ENCODE results near the gene HIPK2. TPM values are rescaled to one million over a fixed set of nuclear protein-coding genes. Genes with fewer than 3 reads are reported as not detected.

HIPK2 gene
- total RNA-seq, 1 donor from 2014 or later = 23.5 TPM

- DNase-seq (ENCODE audit: low read depth) = peak; percentile 68
Measured at GRCh38 chr7:139753081-139753692, 24.6 kb downstream of the HIPK2 start.

- peak; percentile 50 for DNase-seq (ENCODE audit: low read depth)
Measured at GRCh38 chr7:139752604-139753003, 25.2 kb downstream of the HIPK2 start.

GRCh38 chr7:139752148-139752547 lies 25.6 kb downstream of the HIPK2 start:
- DNase-seq (ENCODE audit: low read depth) = no peak

- no peak for DNase-seq (ENCODE audit: low read depth)
Measured at GRCh38 chr7:139750459-139751095, 27.2 kb downstream of the HIPK2 start.

- DNase-seq (ENCODE audit: low read depth) = no peak
Measured at GRCh38 chr7:139749545-139749944, 28.3 kb downstream of the HIPK2 start.

- no peak for DNase-seq (ENCODE audit: low read depth)
Measured at GRCh38 chr7:139748941-139749340, 28.9 kb downstream of the HIPK2 start.

GRCh38 chr7:139748373-139748765 lies 29.4 kb downstream of the HIPK2 start:
- no peak for DNase-seq (ENCODE audit: low read depth)

GRCh38 chr7:139747662-139748372 lies 30.0 kb downstream of the HIPK2 start:
- DNase-seq (ENCODE audit: low read depth) = no peak

GRCh38 chr7:139746652-139747051 lies 31.1 kb downstream of the HIPK2 start:
- no peak for DNase-seq (ENCODE audit: low read depth)

- DNase-seq (ENCODE audit: low read depth) = no peak
Measured at GRCh38 chr7:139745678-139746143, 32.1 kb downstream of the HIPK2 start.

- DNase-seq (ENCODE audit: low read depth) = no peak
Measured at GRCh38 chr7:139744768-139745677, 32.8 kb downstream of the HIPK2 start.

- no peak for DNase-seq (ENCODE audit: low read depth)
Measured at GRCh38 chr7:139743967-139744767, 33.6 kb downstream of the HIPK2 start.

GRCh38 chr7:139743267-139743966 lies 34.4 kb downstream of the HIPK2 start:
- DNase-seq (ENCODE audit: low read depth) = no peak

GRCh38 chr7:139741789-139742344 lies 35.9 kb downstream of the HIPK2 start:
- no peak for DNase-seq (ENCODE audit: low read depth)

- DNase-seq (ENCODE audit: low read depth) = no peak
Measured at GRCh38 chr7:139741239-139741638, 36.6 kb downstream of the HIPK2 start.

- DNase-seq (ENCODE audit: low read depth) = no peak
Measured at GRCh38 chr7:139739863-139740597, 37.8 kb downstream of the HIPK2 start.

GRCh38 chr7:139738772-139739171 lies 39.0 kb downstream of the HIPK2 start:
- no peak for DNase-seq (ENCODE audit: low read depth)

GRCh38 chr7:139738101-139738489 lies 39.7 kb downstream of the HIPK2 start:
- peak; percentile 16 for DNase-seq (ENCODE audit: low read depth)
